Smooth muscle cell of trachea (primary cell): Measurements from ENCODE around the gene NAGS. TPM values are rescaled to one million over a fixed set of nuclear protein-coding genes. Genes with fewer than 3 reads are reported as not detected.

Source experiments
- total RNA-seq: library from RNA; depleted of rRNA; stranded (reverse); fragments of >200 nt; gene quantifications from 2 replicates; pipeline ENCODE4 v1.2.1, GENCODE V29; 2014

NAGS gene
- 3.5 and 5.1 TPM in 2 replicates for total RNA-seq

GRCh38 chr17:44004077-44004760 lies at the start of gene NAGS:
Gene NAGS (plus strand): TSS chr17:44004622. CDS start chr17:44004664, 42 bp downstream.

GRCh38 chr17:44014437-44015172 lies 10.2 kb downstream of the NAGS start, which contains the start of gene TMEM101:
Gene TMEM101 (minus strand): TSS chr17:44014963. CDS start chr17:44014952, 11 bp downstream.

Other genes starting within 250 kb of the NAGS start
- gene SOST, start 245.8 kb upstream of the NAGS start, total RNA-seq = not detected in 2 replicates
- 47.4 and 64.0 TPM in 2 replicates for gene DUSP3, start 225.6 kb upstream of the NAGS start, total RNA-seq
- under 0.01 TPM in 1 of 2 replicates, not detected in the other for gene CFAP97D1, start 224.2 kb upstream of the NAGS start, total RNA-seq
- gene MPP3, start 171.5 kb upstream of the NAGS start, total RNA-seq = 8.6 and 10.0 TPM in 2 replicates
- gene CD300LG, start 157.4 kb upstream of the NAGS start, total RNA-seq = not detected in 2 replicates
- 4.3 and 7.4 TPM in 2 replicates for gene MPP2, start 97.1 kb upstream of the NAGS start, total RNA-seq
- not detected in 2 replicates for gene PPY, start 62.1 kb upstream of the NAGS start, total RNA-seq
- gene PYY, start 50.7 kb upstream of the NAGS start, total RNA-seq = not detected in 2 replicates
- gene TMEM101, start 10.3 kb downstream of the NAGS start, total RNA-seq = 97.4 and 114 TPM in 2 replicates
- gene LSM12, start 62.0 kb downstream of the NAGS start, total RNA-seq = 32.4 and 43.7 TPM in 2 replicates
- gene G6PC3, start 66.1 kb downstream of the NAGS start, total RNA-seq = 28.2 and 30.1 TPM in 2 replicates
- 94.8 and 138 TPM in 2 replicates for gene HDAC5, start 119.0 kb downstream of the NAGS start, total RNA-seq
- 0.83 and 4.7 TPM in 2 replicates for gene HROB, start 137.3 kb downstream of the NAGS start, total RNA-seq
- 0.33 and 0.73 TPM in 2 replicates for gene ASB16, start 166.1 kb downstream of the NAGS start, total RNA-seq
- gene TMUB2, start 182.3 kb downstream of the NAGS start, total RNA-seq = 33.2 and 43.3 TPM in 2 replicates
- 34.9 and 45.3 TPM in 2 replicates for gene ATXN7L3, start 195.3 kb downstream of the NAGS start, total RNA-seq
- gene UBTF, start 215.1 kb downstream of the NAGS start, total RNA-seq = 49.2 and 65.3 TPM in 2 replicates